RWPE2 (cell line): ENCODE data around the gene KATNB1.

ENCODE experiments used
- ATAC-seq: fragments of 200-7000 bp; cut with Tn5 transposase; 3 replicates; pipeline ENCODE4 v1.9.1; 2021; ENCODE audit warnings: low read depth
- DNase-seq: peaks from one replicate; pipeline ENCODE4 v3.0.0-alpha.2; 2020; ENCODE audit warnings: low spot score
- H3K27ac ChIP-seq: fragments of 450-650 bp; 2 replicates; pipeline ENCODE4 v1.5.1; 2017; ENCODE audit warnings: mild to moderate bottlenecking; ENCODE audit not compliant: poor library complexity, severe bottlenecking
- H3K27me3 ChIP-seq: fragments of 250-450 bp; sonication (Bioruptor Pico); 2 replicates; pipeline ENCODE4 v1.5.1; 2021; ENCODE audit warnings: mild to moderate bottlenecking, moderate library complexity; ENCODE audit not compliant: insufficient read depth, poor library complexity, severe bottlenecking
- H3K36me3 ChIP-seq: fragments of 250-450 bp; sonication (Bioruptor Pico); 2 replicates; pipeline ENCODE4 v1.5.1; 2020; ENCODE audit warnings: low read depth, mild to moderate bottlenecking, moderate library complexity
- H3K4me1 ChIP-seq: fragments of 250-450 bp; sonication (Bioruptor Pico); 2 replicates; pipeline ENCODE4 v1.5.1; 2021; ENCODE audit warnings: mild to moderate bottlenecking, moderate library complexity; ENCODE audit not compliant: insufficient read depth, poor library complexity, severe bottlenecking
- H3K4me3 ChIP-seq: fragments of 250-450 bp; sonication (Bioruptor Pico); 2 replicates; pipeline ENCODE4 v1.5.1; 2021; ENCODE audit warnings: mild to moderate bottlenecking, moderate library complexity; ENCODE audit not compliant: severe bottlenecking
- H3K9me3 ChIP-seq: fragments of 250-450 bp; sonication (Bioruptor Pico); 2 replicates; pipeline ENCODE4 v1.5.1; 2021; ENCODE audit warnings: mild to moderate bottlenecking, moderate library complexity; ENCODE audit not compliant: severe bottlenecking
- TF ChIP-seq, protein P1 (sequence below): fragments of 450-650 bp; IDR thresholded peaks from one replicate; pipeline ENCODE4 v1.5.1; 2017; ENCODE audit warnings: mild to moderate bottlenecking, moderate library complexity; ENCODE audit not compliant: poor library complexity, severe bottlenecking

Gene KATNB1

DNA sequence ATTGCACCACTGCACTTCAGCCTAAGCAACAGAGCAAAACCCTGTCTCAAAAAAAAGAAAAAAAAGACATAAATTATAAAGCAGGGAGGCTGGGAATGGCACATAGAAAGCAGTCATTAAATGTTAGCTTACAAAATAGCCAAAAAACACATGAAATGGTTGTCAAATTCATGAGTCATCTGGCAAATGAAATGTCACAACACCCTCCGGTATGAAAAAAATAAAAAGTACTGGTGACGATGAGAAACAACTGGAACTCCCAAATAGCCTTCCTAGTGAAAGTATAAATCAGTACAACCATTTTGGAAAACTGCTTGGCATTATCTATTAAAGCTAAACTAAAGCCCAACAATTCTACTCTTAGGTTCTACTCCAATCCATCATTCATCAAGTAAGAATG, 3.5 kb upstream of the KATNB1 start:
- H3K9me3 ChIP-seq = no peaks in the 10 kb centered on the region
- DNase-seq = no peak
- no peak overlapping the region for H3K4me3 ChIP-seq
- no peaks in the 10 kb centered on the region for H3K4me1 ChIP-seq
- H3K36me3 ChIP-seq = peaks cover under 1% of the 10 kb centered on the region; the same call in 1 of the 2 replicates
- H3K27me3 ChIP-seq = no peaks in the 10 kb centered on the region
- no peak overlapping the region for H3K27ac ChIP-seq
- TF ChIP-seq, protein P1, sequence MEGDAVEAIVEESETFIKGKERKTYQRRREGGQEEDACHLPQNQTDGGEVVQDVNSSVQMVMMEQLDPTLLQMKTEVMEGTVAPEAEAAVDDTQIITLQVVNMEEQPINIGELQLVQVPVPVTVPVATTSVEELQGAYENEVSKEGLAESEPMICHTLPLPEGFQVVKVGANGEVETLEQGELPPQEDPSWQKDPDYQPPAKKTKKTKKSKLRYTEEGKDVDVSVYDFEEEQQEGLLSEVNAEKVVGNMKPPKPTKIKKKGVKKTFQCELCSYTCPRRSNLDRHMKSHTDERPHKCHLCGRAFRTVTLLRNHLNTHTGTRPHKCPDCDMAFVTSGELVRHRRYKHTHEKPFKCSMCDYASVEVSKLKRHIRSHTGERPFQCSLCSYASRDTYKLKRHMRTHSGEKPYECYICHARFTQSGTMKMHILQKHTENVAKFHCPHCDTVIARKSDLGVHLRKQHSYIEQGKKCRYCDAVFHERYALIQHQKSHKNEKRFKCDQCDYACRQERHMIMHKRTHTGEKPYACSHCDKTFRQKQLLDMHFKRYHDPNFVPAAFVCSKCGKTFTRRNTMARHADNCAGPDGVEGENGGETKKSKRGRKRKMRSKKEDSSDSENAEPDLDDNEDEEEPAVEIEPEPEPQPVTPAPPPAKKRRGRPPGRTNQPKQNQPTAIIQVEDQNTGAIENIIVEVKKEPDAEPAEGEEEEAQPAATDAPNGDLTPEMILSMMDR = no peak
- no peak for ATAC-seq

DNA sequence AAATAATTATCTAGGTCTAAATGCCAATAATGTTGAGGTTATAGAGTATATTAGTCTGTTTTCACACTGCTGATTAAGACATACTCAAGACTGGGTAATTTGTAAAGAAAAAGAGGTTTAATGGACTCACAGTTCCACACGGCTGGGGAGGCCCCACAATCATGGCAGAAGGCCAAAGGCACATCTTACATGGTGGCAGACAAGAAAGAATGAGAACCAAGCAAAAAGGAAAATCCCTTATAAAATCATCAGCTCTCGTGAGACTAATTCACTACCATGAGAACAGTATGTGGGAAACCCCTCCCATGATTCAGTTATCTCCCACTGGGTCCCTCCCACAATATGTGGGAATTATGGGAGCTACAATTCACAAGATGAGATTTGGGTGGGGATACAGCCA, 2.9 kb upstream of the KATNB1 start:
- Histone ChIP-seq H3K4me1 (no peaks in the 10 kb centered on the region), H3K4me3 (no peak overlapping the region), H3K9me3 (no peaks in the 10 kb centered on the region), H3K27ac (no peak overlapping the region), H3K27me3 (no peaks in the 10 kb centered on the region), H3K36me3 (peaks cover 6% of the 10 kb centered on the region)
- no peak for DNase-seq
- ATAC-seq = no peak
- TF ChIP-seq, protein P1 = no peak

DNA sequence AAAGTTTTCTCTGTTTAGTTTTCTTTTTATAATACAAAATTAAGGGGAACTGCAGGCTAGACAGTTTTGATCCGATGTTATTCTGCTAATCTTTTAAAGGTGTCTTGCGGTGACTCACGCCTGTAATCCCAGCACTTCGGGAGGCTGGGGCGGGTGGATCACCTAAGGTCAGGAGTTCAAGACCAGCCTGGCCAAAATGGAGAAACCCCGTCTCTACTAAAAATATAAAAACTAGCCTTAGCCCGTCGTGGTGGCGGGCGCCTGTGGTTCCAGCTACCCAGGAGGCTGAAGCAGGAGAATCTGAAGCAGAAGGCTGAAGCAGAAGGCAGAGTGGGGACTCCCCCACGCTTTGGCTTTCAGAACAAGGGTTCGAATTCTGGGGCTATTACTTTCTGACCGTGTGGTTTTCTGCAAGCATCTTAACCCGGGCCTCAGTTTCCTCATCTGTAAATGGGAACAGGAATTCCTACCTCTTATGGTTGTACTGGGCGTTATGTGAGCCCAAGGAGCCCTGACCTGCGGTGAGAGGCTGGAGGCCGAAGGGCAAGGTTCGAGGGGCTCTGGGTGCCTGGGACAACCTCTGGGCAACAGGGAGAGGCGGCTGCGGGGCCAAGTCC, 1.2 kb upstream of the KATNB1 start:
- Histone ChIP-seq H3K27me3 (no peaks in the 10 kb centered on the region), H3K27ac (peak overlapping the region; percentile 35), H3K36me3 (peaks cover 6% of the 10 kb centered on the region), H3K4me1 (no peaks in the 10 kb centered on the region), H3K9me3 (no peaks in the 10 kb centered on the region), H3K4me3 (peak overlapping the region; percentile 74)
- ATAC-seq = no peak
- DNase-seq = peak; percentile 9
- TF ChIP-seq, protein P1 = no peak

DNA sequence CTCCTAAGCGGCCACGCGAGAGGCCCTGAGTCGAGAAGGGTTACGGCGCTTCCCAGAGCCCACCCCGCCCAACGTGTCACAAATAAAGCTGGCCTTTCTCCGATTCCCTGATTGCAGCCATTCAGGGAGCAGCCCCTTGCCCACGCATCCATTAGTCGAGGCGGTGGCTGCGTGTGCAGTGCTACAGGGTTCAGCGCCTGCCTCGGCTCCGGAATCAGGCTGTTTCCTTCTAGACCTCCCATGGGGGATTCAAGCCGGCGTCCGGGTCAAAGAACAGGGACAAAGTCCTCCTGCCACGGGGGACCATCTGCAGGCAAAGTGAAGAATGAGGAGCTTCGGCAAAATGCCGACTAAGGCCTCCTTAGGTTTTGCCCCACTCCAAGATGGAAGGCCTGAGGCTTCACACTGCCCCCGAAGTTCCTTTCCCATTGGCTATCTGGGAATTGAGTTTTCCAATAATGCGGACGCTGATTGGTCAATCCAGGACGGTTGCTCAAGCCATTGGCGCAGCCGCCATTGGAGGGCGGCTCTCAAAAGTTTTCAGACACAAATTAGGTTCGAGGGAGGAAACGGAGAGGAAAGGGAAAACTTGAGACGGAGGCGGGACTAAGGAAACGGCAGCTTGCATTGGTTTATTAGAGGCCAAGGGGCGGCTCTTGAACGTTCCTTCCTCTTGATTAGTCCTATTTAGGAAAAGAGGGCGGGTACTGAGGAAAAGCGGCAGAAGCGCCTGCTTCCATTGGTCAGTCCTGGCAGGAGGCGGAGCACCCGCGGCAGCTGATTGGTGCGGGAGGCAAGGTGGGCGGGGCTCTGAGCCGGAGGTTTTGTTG, 430 bp upstream of the KATNB1 start:
- peak; percentile 95 for ATAC-seq

More for the DNA sequence above, 430 bp upstream of the KATNB1 start:
- DNase-seq = peak; percentile 98
- Histone ChIP-seq H3K36me3 (peaks cover 6% of the 10 kb centered on the region), H3K4me3 (peak overlapping the region; percentile 74), H3K27me3 (no peaks in the 10 kb centered on the region), H3K4me1 (no peaks in the 10 kb centered on the region), H3K27ac (peak overlapping the region; percentile 35), H3K9me3 (no peaks in the 10 kb centered on the region)
- TF ChIP-seq, protein P1 = no peak
